ENCODE measurements around the gene ZG16. TPM values are rescaled to one million over a fixed set of nuclear protein-coding genes. Genes with fewer than 3 reads are reported as not detected.

Gene ZG16
- total RNA-seq: not detected in 2 replicates

GRCh38 chr16:29777576-29778350 is at the start of gene ZG16:
Gene ZG16 (plus strand): TSS chr16:29778256. CDS start chr16:29779267, 1,011 bp downstream.

GRCh38 chr16:29745853-29746345 is 32.2 kb upstream of the ZG16 start, which contains the start of gene C16orf54:
Gene C16orf54 (minus strand): TSS chr16:29745990. CDS start chr16:29744951, 1,039 bp downstream.

GRCh38 chr16:29790183-29790948 is 12.3 kb downstream of the ZG16 start, which contains the start of gene KIF22:
Gene KIF22 (plus strand): TSS chr16:29790751. CDS start chr16:29790760, 9 bp downstream.

DNA sequence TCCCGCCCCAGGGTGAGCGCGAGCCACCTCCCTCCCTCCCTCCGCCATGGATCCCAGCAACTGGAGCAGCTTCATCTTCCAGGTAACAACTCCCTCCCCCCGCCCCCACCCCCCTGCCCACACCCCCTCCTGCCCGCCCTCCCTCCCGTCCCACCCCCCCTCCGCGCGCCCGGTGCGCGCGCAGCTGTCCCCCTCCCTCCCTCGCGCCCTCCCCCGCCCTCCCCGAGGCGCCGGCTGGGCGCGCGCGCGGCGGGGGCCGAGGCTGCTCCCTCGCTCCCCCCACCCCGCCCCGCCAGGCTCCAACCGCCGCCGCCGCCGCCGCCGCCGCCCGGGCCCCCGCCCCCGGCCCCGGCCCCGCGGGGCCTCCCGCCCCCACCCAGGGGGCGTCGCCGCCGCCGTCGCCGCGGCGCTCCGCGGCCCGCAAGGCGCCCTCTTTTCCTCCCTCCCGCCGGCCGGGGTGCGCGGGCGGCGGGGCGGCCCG is 28.1 kb downstream of the ZG16 start, which contains the start of gene MAZ:
Gene MAZ (plus strand): TSS at position 431 of the 481 bp plus-strand sequence. CDS start 173 bp downstream, outside the sequence.

DNA sequence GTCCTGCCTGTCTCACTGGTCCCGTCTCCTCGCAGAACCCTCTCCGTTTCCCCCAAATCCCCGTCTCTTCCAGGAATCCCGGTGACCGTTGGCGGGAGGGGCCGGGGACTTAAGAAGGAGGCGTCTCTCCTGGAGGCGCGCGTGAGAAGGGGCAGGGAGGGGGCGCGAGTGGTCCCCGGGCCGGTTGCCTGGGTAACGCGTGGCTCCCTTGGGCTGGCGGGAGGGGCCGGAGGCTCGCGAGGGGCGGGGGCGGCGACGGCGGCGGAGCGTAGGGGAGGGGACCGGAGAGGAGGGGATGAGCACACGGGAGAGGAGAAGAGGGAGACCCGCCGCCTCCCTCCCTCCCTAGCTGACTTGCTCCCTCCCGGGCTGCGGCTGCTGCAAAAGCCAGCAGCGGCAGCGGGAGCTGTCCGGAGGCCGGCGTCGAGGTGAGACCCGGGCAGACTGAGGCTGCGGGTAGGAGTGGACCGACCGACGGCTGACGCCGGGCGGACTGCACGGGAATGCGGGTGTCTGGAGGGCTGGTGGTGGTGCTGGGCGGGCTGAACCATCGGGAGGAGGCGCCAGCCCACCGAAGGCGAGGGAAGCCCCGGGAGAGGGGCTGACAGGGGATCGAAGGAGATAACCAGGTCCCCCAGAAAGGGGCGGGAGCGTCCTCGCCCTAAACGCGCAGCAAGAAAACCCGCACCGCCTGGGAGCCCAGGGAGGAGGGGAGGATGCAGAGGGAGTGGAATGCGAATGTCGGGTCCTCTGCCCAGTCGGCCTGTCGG is 34.0 kb downstream of the ZG16 start, which contains the start of gene PRRT2:
Gene PRRT2 (plus strand): TSS at position 298 of the 770 bp plus-strand sequence. CDS start 862 bp downstream, outside the sequence.

DNA sequence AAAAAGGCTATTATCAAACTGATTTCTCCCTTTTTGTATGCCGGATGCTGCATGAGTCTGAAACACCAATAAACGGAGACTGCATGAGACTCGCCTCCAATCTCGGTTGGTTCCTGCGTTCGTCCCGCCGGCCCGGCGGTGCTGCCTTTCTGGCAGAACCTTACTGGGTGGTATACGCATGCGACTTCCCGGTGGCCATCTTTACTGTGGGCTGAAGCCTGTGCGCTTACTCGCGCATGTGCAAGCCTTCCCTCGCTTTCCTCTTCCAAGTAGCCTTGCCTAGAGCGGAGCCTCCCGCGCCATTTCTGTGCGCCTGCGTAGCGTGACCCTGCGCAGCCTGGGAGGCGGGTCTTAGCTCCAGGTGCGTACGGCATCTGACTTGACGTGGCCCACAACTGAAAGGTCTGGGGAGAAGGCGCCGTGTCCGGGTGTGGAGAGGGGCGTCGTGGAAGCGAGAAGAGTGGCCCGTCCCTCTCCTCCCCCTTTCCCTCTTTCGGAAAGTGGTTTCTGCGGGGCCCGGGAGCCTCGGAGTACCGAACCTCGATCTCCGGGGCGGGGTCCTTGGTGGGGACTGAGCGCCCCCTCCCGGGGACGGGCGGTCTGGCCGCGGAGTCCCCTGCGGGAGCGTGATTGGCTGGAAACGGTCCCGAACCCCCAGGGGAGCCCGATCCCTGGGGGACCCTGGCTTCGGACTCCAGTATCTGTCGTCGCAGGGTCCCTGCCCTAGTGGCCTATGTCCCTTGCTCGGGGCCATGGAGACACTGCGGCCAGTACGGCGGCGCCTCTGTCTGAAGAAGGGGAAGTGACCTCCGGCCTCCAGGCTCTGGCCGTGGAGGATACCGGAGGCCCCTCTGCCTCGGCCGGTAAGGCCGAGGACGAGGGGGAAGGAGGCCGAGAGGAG is 38.0 kb downstream of the ZG16 start, which contains the start of gene PAGR1:
Gene PAGR1 (plus strand): TSS at position 360 of the 901 bp plus-strand sequence. CDS start 374 bp downstream, at position 734.

GRCh38 chr16:29820271-29820701 is 42.2 kb downstream of the ZG16 start, which contains the start of gene MVP:
Gene MVP (plus strand): TSS chr16:29820462. CDS start chr16:29830550, 10,088 bp downstream.

Other genes with a start within 250 kb of the ZG16 start
- not detected in 2 replicates for gene SPN, start 115.0 kb upstream of the ZG16 start, total RNA-seq
- 29.5 and 57.1 TPM in 2 replicates for gene QPRT, start 99.1 kb upstream of the ZG16 start, total RNA-seq
- gene C16orf54, start 32.3 kb upstream of the ZG16 start, total RNA-seq: not detected in 2 replicates
- 7.3 and 78.8 TPM in 2 replicates for gene KIF22, start 12.5 kb downstream of the ZG16 start, total RNA-seq
- gene MAZ, start 28.3 kb downstream of the ZG16 start, total RNA-seq: 116 and 157 TPM in 2 replicates
- gene PRRT2, start 33.9 kb downstream of the ZG16 start, total RNA-seq: 3.6 and 6.0 TPM in 2 replicates
- gene PAGR1, start 37.9 kb downstream of the ZG16 start, total RNA-seq: 19.4 and 30.4 TPM in 2 replicates
- 684 and 723 TPM in 2 replicates for gene MVP, start 42.2 kb downstream of the ZG16 start, total RNA-seq
- gene CDIPT, start 85.0 kb downstream of the ZG16 start, total RNA-seq: 69.4 and 169 TPM in 2 replicates
- 4.1 and 21.5 TPM in 2 replicates for gene SEZ6L2, start 121.3 kb downstream of the ZG16 start, total RNA-seq
- gene ASPHD1, start 122.2 kb downstream of the ZG16 start, total RNA-seq: 6.5 and 7.7 TPM in 2 replicates
- gene KCTD13, start 148.0 kb downstream of the ZG16 start, total RNA-seq: 9.9 and 12.5 TPM in 2 replicates
- gene TMEM219, start 183.8 kb downstream of the ZG16 start, total RNA-seq: 76.5 and 105 TPM in 2 replicates
- gene TAOK2, start 195.6 kb downstream of the ZG16 start, total RNA-seq: 59.2 and 87.8 TPM in 2 replicates
- 5.8 and 11.8 TPM in 2 replicates for gene HIRIP3, start 217.4 kb downstream of the ZG16 start, total RNA-seq
- gene INO80E, start 218.0 kb downstream of the ZG16 start, total RNA-seq: 19.7 and 26.9 TPM in 2 replicates
- 1.2 TPM in 1 of 2 replicates, not detected in the other for gene DOC2A, start 232.8 kb downstream of the ZG16 start, total RNA-seq
- not detected in 2 replicates for gene C16orf92, start 244.9 kb downstream of the ZG16 start, total RNA-seq